GM19043 (cell line): Measurements from ENCODE around the gene ADGRG4.

Experiments
- ATAC-seq: cut with Tn5 transposase; IDR thresholded peaks from one replicate; pipeline ENCODE4 v1.9.1; 2021; ENCODE audit warnings: low read depth; ENCODE audit not compliant: unreplicated experiment

The ADGRG4 gene

DNA sequence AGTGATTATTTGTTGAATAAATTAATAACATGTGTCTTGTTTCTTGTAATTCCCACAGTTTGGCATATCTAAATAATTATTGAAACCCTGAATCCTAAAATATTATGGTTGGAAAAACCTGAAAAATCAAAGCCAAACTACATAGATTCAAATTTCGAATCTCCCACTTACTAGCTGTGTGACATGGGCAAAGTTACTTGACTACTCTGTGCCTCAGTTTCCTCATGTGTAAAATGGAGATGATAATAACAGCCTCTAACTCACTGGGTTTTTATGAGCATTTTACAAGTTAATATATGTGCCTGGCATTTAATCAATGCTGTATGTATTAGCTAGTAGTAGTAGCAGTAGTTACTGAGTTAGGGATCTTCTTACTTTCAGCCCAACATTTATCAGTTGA, 152.4 kb downstream of the ADGRG4 start:
- ATAC-seq: no peak

DNA sequence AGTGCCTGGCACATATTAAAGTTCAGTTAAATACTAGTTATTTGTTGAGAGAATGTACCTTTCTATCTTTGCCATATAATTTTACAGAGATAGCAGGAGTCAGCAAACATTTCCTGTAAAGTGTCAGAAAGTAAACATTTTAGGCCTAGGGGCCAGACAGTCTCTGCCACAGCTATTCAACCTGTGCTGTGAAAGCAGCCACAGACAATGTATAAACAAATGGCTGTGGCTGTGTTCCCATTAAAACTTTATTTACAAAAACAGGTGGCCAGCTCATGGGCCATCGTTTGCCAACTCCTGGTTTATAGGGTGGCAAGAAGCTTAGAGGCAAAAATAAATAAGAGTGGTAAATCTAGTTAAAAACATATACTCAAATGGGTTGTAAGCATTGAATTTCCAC, 153.0 kb downstream of the ADGRG4 start:
- ATAC-seq: no peak

DNA sequence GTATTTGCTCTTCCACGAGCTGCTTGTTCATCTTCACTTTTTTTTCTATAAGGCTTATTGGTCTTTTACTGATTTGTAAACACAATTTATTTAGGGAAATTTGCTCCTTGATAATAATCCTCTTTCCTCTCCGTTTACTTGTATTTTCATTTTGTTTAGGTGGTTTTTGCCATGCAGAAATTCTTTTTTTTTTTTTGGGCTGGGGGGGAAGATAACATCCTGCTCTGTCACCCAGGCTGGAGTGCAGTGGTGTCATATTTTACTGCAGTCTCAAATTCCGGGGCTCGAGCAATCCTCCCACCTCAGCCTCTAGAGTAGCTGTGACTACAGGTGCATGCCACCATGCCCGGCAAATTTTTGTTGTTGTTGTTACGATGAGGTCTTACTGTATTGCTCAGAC, 155.4 kb downstream of the ADGRG4 start:
- no peak for ATAC-seq

GRCh38 chrX:136457303-136457917, 156.6 kb downstream of the ADGRG4 start:
- no peak for ATAC-seq

- ATAC-seq: no peak
Measured at GRCh38 chrX:136464589-136464988, 163.8 kb downstream of the ADGRG4 start.
